ENCODE measurements around the gene SYNGR3.
A peak's percentile ranks its signal among the peaks of the same experiment; 100 is the strongest.
"Not testable (repeated sequence)": the region's sequence is repeated elsewhere in the genome, so short reads cannot be mapped to it uniquely, and the experiment has no call there.

SYNGR3 gene

DNA sequence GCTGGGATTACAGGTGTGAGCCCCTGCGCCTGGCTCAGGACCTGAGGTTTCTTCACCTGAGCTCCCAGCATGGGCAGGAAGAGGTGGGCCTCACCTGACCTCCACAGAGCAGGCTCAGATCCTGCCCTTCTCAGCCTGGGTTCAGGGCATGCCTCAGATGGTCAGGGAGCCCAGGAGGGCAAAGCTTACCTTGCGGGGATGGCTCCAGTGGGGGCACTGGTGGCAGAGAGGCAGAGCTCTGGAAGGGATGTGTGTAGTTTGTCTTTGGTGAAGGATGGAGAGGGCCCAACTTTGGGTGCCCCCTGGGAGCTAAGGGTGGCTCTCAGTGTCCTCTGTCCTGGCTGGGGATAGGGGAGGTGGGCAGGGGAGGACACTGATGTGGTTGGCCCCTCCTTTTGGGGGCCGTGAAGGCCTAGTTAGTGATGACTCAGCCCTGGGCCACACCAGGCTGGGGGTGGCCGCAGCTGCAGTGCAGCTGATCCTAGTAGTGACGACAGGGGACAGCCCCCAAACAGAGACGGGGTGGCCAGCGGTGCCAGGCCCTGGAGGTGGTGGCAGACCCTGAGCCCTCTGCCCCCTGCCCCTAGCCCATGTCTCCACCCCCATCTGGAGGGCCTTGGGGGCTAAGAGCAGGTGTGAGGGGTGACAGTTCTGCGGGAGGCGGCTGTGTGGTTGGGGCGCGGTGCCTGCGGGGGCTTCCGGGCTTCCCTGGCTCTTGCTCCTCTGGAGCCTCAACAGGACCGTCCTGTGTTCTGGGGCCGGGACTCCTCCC is 42.7 kb downstream of the SYNGR3 start:
- no peak overlapping the region for H3K4me3 ChIP-seq (ENCODE audit: low read depth, low read length)
- no peak for DNase-seq (ENCODE audit: low read depth)
- in situ Hi-C loops (cut with HindIII; ENCODE audit: low sequenced_read_pairs), result loop anchor here (10.0 kb wide), 1 partner anchor 132 kb away; no protein-coding TSS in a partner anchor
- TF ChIP-seq, protein P1, sequence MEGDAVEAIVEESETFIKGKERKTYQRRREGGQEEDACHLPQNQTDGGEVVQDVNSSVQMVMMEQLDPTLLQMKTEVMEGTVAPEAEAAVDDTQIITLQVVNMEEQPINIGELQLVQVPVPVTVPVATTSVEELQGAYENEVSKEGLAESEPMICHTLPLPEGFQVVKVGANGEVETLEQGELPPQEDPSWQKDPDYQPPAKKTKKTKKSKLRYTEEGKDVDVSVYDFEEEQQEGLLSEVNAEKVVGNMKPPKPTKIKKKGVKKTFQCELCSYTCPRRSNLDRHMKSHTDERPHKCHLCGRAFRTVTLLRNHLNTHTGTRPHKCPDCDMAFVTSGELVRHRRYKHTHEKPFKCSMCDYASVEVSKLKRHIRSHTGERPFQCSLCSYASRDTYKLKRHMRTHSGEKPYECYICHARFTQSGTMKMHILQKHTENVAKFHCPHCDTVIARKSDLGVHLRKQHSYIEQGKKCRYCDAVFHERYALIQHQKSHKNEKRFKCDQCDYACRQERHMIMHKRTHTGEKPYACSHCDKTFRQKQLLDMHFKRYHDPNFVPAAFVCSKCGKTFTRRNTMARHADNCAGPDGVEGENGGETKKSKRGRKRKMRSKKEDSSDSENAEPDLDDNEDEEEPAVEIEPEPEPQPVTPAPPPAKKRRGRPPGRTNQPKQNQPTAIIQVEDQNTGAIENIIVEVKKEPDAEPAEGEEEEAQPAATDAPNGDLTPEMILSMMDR (IDR thresholded peaks at IDR 0.05; ENCODE audit: low read depth, low read length, missing control alignments), result no peak

DNA sequence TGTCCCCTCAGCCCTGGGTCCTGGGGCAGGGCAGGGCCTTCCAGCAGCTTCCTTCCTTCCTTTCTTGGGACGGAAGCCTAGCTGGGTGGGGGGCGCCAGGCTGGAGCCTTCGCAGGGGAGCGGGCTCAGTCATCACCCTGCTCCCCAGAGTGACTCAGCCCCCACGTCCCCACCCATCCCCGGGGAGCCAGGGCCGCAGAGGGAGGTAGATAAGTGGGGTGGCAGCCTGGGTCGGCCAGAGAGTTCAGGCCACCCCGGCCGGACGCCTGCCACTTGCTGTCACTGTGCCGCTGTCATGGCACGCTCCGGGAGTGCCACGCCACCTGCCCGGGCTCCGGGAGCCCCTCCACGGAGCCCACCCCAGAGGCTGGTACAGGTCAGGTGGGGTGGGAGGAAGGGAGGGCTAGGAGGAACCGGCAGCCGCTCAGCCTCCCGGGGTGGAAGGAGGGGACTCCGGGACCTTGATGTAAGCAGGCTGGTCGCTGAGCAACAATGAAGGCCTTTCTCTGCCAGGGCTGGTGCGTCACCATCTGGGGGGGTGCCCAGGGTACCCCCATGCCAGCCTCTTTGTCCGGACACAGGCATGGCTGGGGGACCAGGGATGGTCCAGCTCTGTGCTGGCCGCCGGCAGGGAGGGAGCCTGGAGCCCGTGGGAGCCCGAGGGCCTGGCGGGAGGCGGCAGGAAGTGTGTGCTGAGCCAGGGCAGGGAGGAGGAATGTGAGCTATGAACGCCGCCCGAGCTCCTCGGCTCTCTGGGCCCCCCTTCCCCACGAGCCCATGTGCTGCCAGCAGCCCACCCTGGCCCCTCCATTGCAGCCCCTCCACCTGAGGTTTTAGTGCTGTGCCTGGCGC is 43.5 kb downstream of the SYNGR3 start:
- no peak for DNase-seq (ENCODE audit: low read depth)
- TF ChIP-seq, protein P1 (IDR thresholded peaks at IDR 0.05; ENCODE audit: low read depth, low read length, missing control alignments), result no peak
- H3K4me3 ChIP-seq (ENCODE audit: low read depth, low read length), result peak overlapping the region; percentile 15
- in situ Hi-C loops (cut with HindIII; ENCODE audit: low sequenced_read_pairs), result loop anchor here (10.0 kb wide), 1 partner anchor 132 kb away; no protein-coding TSS in a partner anchor

DNA sequence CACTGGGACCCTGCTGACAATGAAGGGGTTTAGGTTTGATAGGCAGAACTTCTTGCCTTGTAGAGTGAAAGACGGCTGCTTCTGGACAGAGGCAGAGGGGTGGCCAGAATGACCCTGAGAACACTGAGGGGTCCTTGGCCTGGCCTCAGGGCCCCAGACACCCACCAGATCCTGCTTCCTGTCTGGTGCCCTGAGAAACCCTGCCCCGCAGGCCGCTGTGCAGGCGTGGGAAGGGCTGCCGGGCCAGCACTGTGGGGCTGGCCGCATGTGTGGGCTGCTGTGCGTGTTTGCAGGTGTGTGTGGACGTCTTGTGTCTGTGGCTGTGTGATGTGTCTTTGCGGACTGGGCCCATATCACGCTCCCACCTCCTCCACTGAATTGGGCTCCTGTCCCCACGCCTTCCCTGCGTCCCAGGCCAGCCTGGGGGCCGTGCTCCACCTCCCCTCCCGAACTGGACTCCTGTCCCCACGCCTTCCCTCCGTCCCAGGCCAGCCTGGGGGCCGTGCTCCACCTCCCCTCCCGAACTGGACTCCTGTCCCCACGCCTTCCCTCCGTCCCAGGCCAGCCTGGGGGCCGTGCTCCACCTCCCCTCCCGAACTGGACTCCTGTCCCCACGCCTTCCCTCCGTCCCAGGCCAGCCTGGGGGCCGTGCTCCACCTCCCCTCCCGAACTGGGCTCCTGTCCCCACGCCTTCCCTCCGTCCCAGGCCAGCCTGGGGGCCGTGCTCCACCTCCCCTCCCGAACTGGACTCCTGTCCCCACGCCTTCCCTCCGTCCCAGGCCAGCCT is 44.3 kb downstream of the SYNGR3 start:
- H3K4me3 ChIP-seq (ENCODE audit: low read depth, low read length), result peak overlapping the region; percentile 15
- in situ Hi-C loops (cut with HindIII; ENCODE audit: low sequenced_read_pairs), result loop anchor here (10.0 kb wide), 1 partner anchor 131 kb away; no protein-coding TSS in a partner anchor
- DNase-seq (ENCODE audit: low read depth), result not testable (repeated sequence)

DNA sequence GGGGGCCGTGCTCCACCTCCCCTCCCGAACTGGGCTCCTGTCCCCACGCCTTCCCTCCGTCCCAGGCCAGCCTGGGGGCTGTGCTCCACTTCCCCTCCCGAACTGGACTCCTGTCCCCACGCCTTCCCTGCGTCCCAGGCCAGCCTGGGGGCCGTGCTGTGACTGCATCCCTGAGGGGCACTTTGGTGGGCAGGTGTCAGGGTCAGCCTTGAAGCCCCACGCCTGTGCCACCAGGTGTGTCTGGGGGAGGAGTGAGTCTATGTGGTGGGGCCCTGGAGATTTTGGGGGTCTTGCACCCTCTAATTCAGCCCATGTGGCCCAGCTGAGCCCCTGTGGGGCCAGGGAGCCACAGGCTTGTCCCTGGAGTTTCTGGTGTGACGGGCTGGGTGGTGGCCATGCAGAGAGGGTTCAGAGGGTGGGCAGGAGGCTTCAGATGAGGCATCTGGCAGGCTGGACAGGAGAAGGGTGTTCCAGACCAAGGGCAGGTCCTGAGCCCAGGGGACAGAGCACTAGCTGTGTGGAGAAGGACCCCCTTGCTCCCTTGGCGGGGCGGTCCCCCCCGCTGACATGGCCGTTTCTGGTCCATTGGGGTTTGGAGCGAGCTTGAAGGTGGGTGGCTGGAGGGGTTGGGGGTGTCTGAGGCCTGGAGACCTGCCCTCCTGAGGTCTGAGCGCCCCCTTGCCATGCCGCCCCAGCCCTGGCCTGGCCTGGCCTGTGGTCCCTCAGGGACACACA is 45.1 kb downstream of the SYNGR3 start:
- no peak overlapping the region for H3K4me3 ChIP-seq (ENCODE audit: low read depth, low read length)
- in situ Hi-C loops (cut with HindIII; ENCODE audit: low sequenced_read_pairs), result loop anchor here (5.0 to 10.0 kb wide), 3 partner anchors 42 to 130 kb away; partner anchors contain the start of genes GFER and NOXO1
- TF ChIP-seq, protein P1 (IDR thresholded peaks at IDR 0.05; ENCODE audit: low read depth, low read length, missing control alignments), result no peak
- DNase-seq (ENCODE audit: low read depth), result no peak

DNA sequence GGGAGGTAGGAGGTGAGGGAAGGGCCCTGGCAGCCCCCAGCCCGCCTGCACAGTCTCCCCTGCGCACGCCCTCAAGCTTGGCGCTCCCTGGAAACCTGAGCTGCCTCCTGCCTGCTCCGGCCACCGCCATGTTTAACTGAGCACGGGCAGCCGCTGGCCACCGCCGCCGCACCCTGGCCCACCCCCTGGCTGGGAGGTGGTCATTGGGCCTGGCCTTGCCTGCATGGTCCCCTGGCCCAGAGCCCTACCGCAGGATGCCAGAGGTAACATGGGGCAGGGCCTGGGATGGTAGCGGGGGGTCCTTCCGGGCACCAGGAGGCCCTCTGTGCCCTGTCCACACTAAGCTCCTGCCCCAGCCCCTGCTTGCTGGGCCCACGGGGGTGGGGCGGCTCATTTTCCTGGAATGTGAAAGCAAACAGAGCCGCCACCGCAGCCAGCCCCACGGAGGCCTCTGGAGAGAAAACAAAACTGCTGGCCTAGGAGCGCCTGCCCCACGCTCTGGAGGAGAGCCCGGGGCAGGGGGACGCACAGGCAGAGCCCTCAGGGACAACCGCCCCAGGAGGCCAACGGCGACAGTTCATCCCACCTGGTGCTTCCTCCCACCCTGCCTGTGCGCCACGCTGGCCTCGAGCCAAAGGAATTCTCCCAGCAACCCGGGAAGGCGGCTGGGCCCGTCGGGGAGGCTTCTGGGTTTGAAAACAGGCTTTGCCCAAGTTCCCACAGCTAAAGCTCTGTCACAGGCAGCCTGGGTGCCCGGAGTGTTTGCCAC is 45.8 kb downstream of the SYNGR3 start:
- in situ Hi-C loops (cut with HindIII; ENCODE audit: low sequenced_read_pairs), result loop anchor here (5.0 to 10.0 kb wide), 3 partner anchors 42 to 129 kb away; partner anchors contain the start of genes GFER and NOXO1
- DNase-seq (ENCODE audit: low read depth), result peak; percentile 54
- TF ChIP-seq, protein P1 (IDR thresholded peaks at IDR 0.05; ENCODE audit: low read depth, low read length, missing control alignments), result no peak
- no peak overlapping the region for H3K4me3 ChIP-seq (ENCODE audit: low read depth, low read length)
